Upper lobe of left lung (tissue), 6 donors: ENCODE measurements around the gene RPUSD4. TPM values are rescaled to one million over a fixed set of nuclear protein-coding genes. Genes with fewer than 3 reads are reported as not detected.

Experiments
- ATAC-seq, 2 donors: fragments of 200-7000 bp; cut with Tn5 transposase; one replicate each; pipeline ENCODE4 v1.9.1; 2022; ENCODE audit warnings: mild to moderate bottlenecking in 2 of 2, moderate library complexity in 2 of 2; ENCODE audit not compliant: low FRiP score in 2 of 2
- DNase-seq, 2 donors: peaks; one replicate each; pipeline ENCODE4 v3.0.0-alpha.2; 2019 to 2020
- H3K27ac ChIP-seq, 4 donors: fragments of 200-600 bp; sonication (generic); one replicate each; pipeline ENCODE4 v1.5.1; 2016 to 2019
- H3K27me3 ChIP-seq, 4 donors: fragments of 200-600 bp; sonication (generic); one replicate each; pipeline ENCODE4 v1.5.1; 2017 to 2019
- H3K36me3 ChIP-seq, 4 donors: fragments of 200-600 bp; sonication (generic); one replicate each; pipeline ENCODE4 v1.5.1; 2016 to 2019
- H3K4me1 ChIP-seq, 4 donors: fragments of 200-600 bp; sonication (generic); one replicate each; pipeline ENCODE4 v1.5.1; 2018 to 2019
- H3K4me3 ChIP-seq, 4 donors: fragments of 200-600 bp; sonication (generic); one replicate each; pipeline ENCODE4 v1.5.1; 2017 to 2019; ENCODE audit warnings: mild to moderate bottlenecking in 2 of 4, moderate library complexity in 1 of 4
- H3K9me3 ChIP-seq, 4 donors: fragments of 200-600 bp; sonication (generic); one replicate each; pipeline ENCODE4 v1.5.1; 2018 to 2019
- EP300 ChIP-seq, 4 donors: sonication (generic); formaldehyde crosslinking; IDR thresholded peaks; one replicate each; pipeline ENCODE4 v1.5.1; 2017; ENCODE audit warnings: antibody characterized with exemption in 4 of 4, control low read depth in 2 of 4
- POLR2A ChIP-seq, 4 donors: fragments of 450-650 bp; IDR thresholded peaks; one replicate each; pipeline ENCODE4 v1.5.1; 2016 to 2017; ENCODE audit warnings: antibody characterized with exemption in 4 of 4, mild to moderate bottlenecking in 2 of 4
- POLR2AphosphoS5 ChIP-seq, 2 donors: sonication (generic); formaldehyde crosslinking; IDR thresholded peaks; one replicate each; pipeline ENCODE4 v1.5.1; 2017; ENCODE audit warnings: antibody characterized with exemption in 2 of 2
- WGBS, 2 donors: methylation state at CpG; one replicate each; pipeline ENCODE4 v1.1.5; 2017 to 2018; 5-methylcytosine and 5-hydroxymethylcytosine counted together
- total RNA-seq, 6 donors: library from RNA; depleted of rRNA in 4 of 6; stranded (reverse); fragments of >200 nt in 4 of 6; gene quantifications; one replicate each; pipeline versions ENCODE4 v1.1.0 to v1.2.1, GENCODE V29; 2016 to 2021
- TF ChIP-seq, protein P1 (sequence below), 6 experiments: fragments of 450-650 bp in 4 of 6; fragments of 200-600 bp in 2 of 6; sonication (generic) in 2 of 6; IDR thresholded peaks; one replicate each; pipeline ENCODE4 v1.5.1; 2016 to 2019; ENCODE audit warnings: antibody characterized with exemption in 6 of 6
- donor health status: DM: no; HTN: no; CAD: no; lungs with moderate emphysema.
- donor health status: DM: no; HTN: yes; CAD: no; lungs with severe emphysema.

The RPUSD4 gene
- total RNA-seq, 6 donors from 2014 or later: 13.7 to 32.5 (median 20.5) TPM

- peak in 1 of 2 donors; percentile 78 for ATAC-seq
- Histone ChIP-seq H3K36me3 (peaks cover 0 to 56% (median 33%) of the 10 kb centered on the region in 4 donors), H3K27me3 (no peaks in the 10 kb centered on the region), H3K27ac (no peak overlapping the region), H3K4me1 (peaks cover 0 to 6% (median 0%) of the 10 kb centered on the region in 4 donors), H3K9me3 (no peaks in the 10 kb centered on the region), H3K4me3 (no peak overlapping the region)
- no peak for DNase-seq
- WGBS, 2 donors: 40 to 47% methylated on average over 9 of the region's 9 CpGs
- TF ChIP-seq, protein P1, sequence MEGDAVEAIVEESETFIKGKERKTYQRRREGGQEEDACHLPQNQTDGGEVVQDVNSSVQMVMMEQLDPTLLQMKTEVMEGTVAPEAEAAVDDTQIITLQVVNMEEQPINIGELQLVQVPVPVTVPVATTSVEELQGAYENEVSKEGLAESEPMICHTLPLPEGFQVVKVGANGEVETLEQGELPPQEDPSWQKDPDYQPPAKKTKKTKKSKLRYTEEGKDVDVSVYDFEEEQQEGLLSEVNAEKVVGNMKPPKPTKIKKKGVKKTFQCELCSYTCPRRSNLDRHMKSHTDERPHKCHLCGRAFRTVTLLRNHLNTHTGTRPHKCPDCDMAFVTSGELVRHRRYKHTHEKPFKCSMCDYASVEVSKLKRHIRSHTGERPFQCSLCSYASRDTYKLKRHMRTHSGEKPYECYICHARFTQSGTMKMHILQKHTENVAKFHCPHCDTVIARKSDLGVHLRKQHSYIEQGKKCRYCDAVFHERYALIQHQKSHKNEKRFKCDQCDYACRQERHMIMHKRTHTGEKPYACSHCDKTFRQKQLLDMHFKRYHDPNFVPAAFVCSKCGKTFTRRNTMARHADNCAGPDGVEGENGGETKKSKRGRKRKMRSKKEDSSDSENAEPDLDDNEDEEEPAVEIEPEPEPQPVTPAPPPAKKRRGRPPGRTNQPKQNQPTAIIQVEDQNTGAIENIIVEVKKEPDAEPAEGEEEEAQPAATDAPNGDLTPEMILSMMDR (IDR thresholded peaks at IDR 0.05): peak; percentile 33 to 82 (median 59)
- TF ChIP-seq POLR2A (IDR thresholded peaks at IDR 0.05): no peak
Observed at GRCh38 chr11:126194121-126194543, 17.3 kb downstream of the RPUSD4 start.

- H3K27ac ChIP-seq: no peak overlapping the region
- WGBS, 2 donors: 83 to 92% methylated on average over 9 to 14 of the region's 16 CpGs
- no peak for DNase-seq
Observed at GRCh38 chr11:126193038-126193478, 18.4 kb downstream of the RPUSD4 start.

GRCh38 chr11:126192361-126192760, 19.1 kb downstream of the RPUSD4 start:
- WGBS, 2 donors: 93% methylated on average over 7 of the region's 7 CpGs
- Histone ChIP-seq H3K27ac (no peak overlapping the region), H3K27me3 (no peaks in the 10 kb centered on the region), H3K9me3 (no peaks in the 10 kb centered on the region), H3K4me3 (no peak overlapping the region), H3K4me1 (peaks cover 0 to 6% (median 0%) of the 10 kb centered on the region in 4 donors), H3K36me3 (peaks cover 0 to 43% (median 24%) of the 10 kb centered on the region in 4 donors)
- DNase-seq: no peak
- no peak for ATAC-seq
- no peak for TF ChIP-seq POLR2A (IDR thresholded peaks at IDR 0.05)
- no peak for TF ChIP-seq EP300 (IDR thresholded peaks at IDR 0.05)
- TF ChIP-seq, protein P1 (IDR thresholded peaks at IDR 0.05): no peak
- TF ChIP-seq POLR2AphosphoS5 (IDR thresholded peaks at IDR 0.05): no peak

More at GRCh38 chr11:126193038-126193478, 18.4 kb downstream of the RPUSD4 start:
- Histone ChIP-seq H3K27me3 (no peaks in the 10 kb centered on the region), H3K4me1 (peaks cover 0 to 6% (median 0%) of the 10 kb centered on the region in 4 donors), H3K9me3 (no peaks in the 10 kb centered on the region), H3K36me3 (peaks cover 0 to 50% (median 26%) of the 10 kb centered on the region in 4 donors), H3K4me3 (no peak overlapping the region)
- no peak for ATAC-seq
- TF ChIP-seq POLR2AphosphoS5 (IDR thresholded peaks at IDR 0.05): no peak
- TF ChIP-seq EP300 (IDR thresholded peaks at IDR 0.05): no peak
- TF ChIP-seq, protein P1 (IDR thresholded peaks at IDR 0.05): no peak
- no peak for TF ChIP-seq POLR2A (IDR thresholded peaks at IDR 0.05)

DNA sequence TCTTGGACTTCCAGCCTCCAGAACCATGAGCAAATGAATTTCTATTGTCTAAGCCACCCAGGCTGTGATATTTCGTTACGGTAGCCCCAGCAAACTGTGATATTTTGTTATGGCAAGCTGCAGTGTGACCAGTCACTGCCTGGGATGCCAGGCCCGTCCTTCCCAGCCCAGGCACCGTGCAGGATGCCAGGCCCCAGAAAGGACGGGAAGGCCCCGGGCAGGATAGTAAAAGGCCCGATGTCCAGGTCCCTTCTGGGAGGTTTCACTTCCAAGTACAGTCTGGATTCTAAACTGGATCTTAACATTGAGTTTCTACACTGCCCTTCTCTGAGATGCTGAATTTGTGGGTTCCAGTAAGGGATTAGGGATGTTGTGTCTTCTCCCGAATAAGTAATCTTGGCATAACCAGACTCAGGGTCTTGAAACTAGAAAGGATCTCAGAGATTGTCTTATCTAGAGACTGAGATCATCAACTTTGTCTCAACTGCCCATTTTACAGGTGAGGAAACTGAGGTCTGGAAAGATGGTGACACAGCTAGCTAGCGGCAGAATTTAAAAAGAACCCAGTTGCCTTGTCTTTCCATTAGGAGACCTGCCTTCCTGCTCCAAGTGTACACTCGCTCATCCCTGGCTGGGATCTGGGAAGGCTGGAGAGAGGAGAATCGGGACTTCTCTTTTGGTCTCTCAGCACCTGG, 19.9 kb downstream of the RPUSD4 start:
- ATAC-seq: no peak
- WGBS, 2 donors: 90 to 94% methylated on average over 10 to 11 of the region's 11 CpGs
- Histone ChIP-seq H3K27me3 (no peaks in the 10 kb centered on the region), H3K27ac (no peak overlapping the region), H3K4me1 (peaks cover 0 to 6% (median 0%) of the 10 kb centered on the region in 4 donors), H3K4me3 (no peak overlapping the region), H3K9me3 (no peaks in the 10 kb centered on the region), H3K36me3 (peaks cover 0 to 35% (median 24%) of the 10 kb centered on the region in 4 donors)
- DNase-seq: no peak
- TF ChIP-seq, protein P1 (IDR thresholded peaks at IDR 0.05): no peak
- TF ChIP-seq POLR2AphosphoS5 (IDR thresholded peaks at IDR 0.05) (no peak), EP300 (IDR thresholded peaks at IDR 0.05) (no peak), POLR2A (IDR thresholded peaks at IDR 0.05) (no peak)
